SW480 (cell line): ENCODE measurements around the gene SH3RF1.
"Not testable (repeated sequence)": the region's sequence is repeated elsewhere in the genome, so short reads cannot be mapped to it uniquely, and the experiment has no call there.

ENCODE experiments used
- DNase-seq: peaks from one replicate; pipeline ENCODE4 v3.0.0-alpha.2; 2016; ENCODE audit warnings: low spot score

Gene SH3RF1

GRCh38 chr4:169200361-169201030 is 70.3 kb downstream of the SH3RF1 start:
- no peak for DNase-seq

DNA sequence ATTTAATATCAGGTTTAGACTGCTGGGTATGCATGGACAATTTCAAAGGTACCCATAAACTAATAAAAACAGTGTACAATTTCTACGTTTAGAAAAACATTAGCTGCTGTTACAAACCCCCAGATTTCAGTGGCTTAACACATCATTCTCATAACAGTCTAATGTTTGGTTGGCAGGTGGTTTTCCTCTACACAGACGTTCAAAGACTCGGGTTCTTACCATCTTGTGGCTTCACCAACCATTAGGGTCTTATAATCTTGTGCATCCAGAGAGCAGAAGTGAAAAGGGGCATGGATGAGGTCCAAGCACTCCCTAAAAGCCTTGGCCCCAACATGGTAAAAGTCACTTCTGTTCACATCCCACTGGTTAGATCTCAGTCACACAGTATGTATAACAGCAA is 71.6 kb downstream of the SH3RF1 start:
- no peak for DNase-seq

GRCh38 chr4:169198167-169198566 is 72.6 kb downstream of the SH3RF1 start:
- DNase-seq, result no peak

DNA sequence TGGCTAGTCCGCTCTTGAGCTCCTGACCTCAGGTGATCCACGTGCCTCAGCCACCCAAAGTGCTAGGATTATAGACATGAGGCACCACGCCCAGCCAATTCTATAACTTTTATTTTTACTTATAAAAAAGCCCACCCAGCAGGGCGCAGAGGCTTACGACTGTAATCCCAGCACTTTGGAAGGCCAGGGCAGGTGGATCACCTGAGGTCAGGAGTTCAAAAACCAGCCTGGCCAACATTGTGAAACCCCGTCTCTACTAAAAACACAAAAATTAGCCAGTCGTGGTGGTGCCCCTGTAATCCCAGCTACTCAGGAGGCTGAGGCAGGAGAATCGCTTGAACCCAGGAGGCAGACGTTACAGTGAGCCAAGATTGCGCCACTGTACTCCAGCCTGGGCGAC is 73.5 kb downstream of the SH3RF1 start:
- DNase-seq, result not testable (repeated sequence)

- no peak for DNase-seq
These were observed 75.7 kb downstream of the SH3RF1 start for GRCh38 chr4:169195032-169195431.

DNA sequence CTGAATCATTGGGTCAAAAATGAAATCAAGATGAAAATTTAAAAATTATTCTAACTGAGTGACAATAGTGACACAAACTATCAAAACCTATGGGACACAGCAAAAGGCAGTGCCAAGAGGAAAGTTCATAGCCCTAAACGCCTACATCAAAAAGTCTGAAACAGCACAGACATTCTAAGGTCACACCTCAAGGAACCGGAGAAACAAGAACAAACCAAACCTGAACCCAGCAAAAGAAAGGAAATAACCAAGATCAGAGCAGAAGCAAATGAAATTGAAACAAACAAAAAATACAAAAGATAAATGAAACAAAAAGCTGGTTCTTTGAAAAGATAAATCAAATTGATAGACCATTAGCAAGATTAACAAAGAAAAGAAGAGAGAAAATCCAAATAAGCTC is 80.8 kb downstream of the SH3RF1 start:
- DNase-seq, result not testable (repeated sequence)

DNA sequence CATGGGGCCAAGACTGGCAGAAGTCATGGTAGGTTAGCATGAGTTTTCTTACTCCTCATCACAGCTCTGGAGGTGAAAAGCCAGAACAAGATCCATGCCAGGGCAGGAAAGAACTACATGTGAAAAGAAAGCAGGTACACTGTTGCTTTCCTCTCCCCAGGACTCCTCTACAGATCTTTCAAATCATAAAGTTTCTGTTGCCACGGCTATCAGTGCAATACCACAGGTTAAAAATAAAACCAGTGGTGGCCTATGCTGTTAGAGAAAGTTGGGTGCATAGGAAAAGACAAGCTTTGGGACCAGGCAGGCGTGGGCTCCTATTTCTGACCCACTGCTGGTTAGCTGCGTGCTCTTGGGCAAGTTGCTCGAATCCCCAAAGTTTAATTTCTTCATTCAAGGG is 81.4 kb downstream of the SH3RF1 start:
- no peak for DNase-seq

- DNase-seq, result no peak
These were observed 82.6 kb downstream of the SH3RF1 start for GRCh38 chr4:169188204-169188603.

- no peak for DNase-seq
These were observed 85.4 kb downstream of the SH3RF1 start for GRCh38 chr4:169185133-169185956.

DNA sequence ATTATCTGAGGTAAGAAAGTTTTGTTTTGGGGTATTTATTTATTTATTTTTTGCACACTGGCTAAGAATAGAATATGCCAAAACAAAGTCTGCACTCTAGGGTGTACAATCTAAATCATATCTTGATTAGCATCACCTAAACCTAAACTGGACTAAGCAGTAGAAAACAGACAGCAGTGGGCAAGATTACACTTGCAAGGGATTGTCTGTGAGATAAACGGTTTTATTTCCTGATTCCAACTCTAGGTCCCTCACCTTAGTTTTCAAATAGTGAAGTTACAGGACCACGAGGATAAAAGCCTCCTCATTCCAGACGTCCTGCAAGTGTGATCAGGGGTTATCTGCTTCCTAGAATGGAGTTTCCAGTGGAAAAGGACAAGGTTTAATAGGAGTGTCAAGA is 86.1 kb downstream of the SH3RF1 start:
- no peak for DNase-seq

DNA sequence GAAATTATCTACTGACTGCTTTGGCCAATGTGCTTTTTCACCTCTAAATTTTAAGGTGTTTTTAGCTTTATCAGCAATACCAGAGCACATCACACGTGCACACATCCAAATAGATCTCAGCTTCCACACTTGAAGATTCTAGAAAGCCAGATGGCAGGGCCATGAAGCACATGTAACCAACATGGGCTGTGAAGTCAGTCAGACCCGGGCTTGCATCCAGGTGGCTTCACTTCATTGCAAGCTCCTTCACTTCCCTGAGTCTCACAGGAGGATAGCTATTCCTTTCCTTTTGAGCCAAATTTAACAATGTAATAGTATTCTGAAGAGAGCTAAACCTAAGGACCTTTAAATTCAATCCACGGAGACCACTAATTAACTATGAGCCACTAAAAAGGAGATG is 86.5 kb downstream of the SH3RF1 start:
- DNase-seq, result no peak

DNA sequence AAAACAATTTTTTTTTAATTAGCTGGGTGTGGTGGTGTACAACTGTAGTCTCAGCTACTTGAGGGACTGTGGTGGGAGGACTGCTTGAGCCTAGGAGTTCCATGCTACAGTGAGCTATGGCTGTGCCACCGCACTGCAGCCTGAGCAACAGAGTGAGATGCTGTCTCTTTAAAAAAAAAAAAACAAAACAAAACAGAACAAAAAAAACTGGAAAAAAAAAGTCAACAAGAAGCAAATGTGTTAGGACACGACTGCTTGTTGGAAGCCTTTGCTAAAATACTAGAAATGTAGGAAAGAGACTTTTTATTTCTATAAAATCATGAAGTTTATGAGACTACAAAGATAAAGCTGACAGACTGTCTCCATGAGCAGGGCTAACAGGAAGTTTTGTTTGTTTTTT is 87.2 kb downstream of the SH3RF1 start:
- DNase-seq, result no peak

DNA sequence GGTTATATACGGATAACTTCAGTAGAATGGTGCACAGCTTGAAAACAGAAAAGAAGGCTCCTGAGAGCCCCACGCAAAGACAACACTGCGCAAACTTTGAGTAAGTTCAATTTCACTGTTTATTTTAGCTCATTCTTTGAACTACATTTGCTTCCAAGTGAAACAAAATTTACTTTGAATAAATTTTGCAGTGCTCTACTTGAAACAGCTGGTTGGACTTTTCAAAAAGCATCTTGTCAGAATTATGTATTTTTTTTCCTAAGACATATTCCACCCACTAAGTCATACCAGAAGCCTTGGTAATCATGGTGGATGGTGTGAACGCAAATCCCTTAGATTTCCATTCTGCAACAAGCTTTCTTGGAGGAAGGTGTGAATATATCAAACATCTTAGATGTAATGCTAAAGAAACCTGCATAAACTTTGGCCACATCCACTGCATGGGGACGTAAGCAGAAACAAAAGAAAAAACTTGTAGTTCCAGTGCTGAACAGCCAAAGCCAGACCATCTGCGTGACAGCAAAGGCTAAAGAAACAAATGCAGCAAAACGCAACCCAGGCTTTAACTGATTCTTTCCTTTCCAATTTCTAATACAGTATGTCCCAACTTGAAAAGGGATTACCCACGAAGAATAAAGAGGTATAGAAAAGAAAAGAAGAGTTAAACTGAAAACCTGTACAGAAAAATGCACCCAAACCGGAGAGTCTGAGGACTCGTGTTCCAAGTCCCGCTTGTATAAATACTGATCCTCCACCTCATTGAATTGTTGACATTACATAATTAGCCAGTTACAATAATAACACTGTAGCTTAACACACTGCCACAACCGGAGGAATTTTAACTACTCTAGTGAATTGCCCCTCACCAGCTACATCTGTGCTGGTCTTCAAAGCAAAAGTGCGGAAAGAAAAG is 90.9 kb downstream of the SH3RF1 start:
- DNase-seq, result no peak

DNA sequence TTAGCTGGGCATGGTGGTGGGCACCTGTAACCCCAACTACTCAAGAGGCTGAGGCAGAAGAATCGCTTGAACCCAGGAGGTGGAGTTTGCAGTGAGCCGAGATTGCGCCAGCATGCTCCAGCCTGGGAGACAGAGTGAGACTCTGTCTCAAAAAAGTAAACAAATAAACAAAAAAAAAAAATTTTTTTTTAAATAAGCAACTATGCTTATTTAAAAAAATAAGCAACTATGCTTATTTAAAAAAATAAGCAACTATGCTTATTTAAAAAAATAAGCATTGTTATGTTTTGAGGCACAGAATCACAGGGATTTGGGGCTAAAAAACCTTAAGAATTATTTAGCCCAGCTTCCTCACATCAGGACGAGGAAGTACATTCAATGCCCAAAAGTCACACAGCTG is 92.7 kb downstream of the SH3RF1 start:
- DNase-seq, result not testable (repeated sequence)

DNA sequence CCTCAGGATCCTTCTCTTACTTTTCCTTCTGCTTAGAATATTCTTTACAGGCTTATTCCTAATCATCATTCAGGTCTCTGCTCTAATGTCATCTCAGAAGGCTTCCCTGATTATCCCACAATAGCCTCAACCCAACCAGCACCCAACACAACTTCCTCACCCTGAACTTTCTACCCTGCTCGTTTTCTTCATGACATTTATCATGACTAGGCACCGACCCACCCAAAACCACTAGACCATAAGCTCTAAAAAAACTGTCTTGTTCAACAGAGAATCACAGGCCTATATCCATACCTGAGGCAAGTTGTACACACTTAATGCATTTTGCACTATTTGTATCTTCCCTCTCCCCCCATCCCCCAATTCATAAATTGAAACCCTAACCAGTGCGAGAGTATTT is 95.3 kb downstream of the SH3RF1 start:
- DNase-seq, result no peak

DNA sequence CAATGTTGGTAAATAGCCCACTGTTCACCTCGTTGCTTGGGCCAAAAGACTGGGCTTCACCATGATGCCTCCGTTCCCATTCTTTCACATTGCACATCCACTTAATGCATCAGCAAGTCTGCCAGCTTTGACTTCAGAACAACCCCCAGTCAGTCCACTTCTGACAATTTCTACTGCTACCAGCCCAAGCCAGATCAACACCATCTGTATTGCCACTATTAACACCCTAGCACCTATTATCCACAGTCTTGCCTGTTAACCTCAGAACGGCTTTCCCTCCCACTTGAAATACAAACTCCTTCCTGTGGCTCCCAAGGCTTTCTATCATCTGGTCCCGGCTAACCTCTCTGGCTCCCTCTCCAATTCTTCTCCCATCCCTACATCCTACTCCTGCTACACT is 95.7 kb downstream of the SH3RF1 start:
- DNase-seq, result no peak

GRCh38 chr4:169174247-169174646 is 96.5 kb downstream of the SH3RF1 start:
- peak; percentile 16 for DNase-seq

GRCh38 chr4:169167957-169168858 is 102.5 kb downstream of the SH3RF1 start:
- no peak for DNase-seq

DNA sequence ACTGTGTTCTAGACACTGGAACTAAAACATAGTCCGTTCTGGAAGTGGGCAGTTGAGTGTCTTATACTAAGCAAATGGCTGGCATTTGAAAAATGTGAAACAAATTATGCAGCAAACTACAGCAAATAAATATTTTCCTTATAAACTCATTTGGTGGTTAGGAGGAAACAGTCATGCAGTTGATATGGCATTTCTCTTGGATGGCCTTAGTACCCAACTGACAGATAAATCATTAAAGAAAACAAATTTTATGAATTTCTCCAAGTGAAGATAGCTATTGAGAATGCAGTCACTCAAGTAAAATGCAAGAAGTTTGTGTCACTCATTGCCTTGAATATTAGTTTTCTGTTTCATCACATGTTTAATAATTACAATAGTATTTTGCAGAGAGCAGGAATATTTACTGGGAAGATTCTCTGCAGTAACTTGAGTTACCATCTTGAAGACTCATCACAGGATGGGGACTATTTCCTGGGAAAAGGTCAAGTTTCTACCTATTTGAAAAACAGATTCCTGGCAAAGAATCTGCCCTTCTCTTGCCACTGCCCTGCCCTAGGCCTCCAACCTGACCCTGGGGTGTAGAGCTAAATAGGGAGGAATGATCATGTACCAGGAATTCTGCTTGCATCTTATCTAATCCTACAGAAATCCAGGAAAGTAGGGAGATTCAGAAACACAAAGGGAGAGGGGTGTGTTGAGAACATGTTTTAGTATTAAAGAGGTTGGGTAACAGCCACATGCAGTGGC is 105.9 kb downstream of the SH3RF1 start:
- DNase-seq, result no peak

DNA sequence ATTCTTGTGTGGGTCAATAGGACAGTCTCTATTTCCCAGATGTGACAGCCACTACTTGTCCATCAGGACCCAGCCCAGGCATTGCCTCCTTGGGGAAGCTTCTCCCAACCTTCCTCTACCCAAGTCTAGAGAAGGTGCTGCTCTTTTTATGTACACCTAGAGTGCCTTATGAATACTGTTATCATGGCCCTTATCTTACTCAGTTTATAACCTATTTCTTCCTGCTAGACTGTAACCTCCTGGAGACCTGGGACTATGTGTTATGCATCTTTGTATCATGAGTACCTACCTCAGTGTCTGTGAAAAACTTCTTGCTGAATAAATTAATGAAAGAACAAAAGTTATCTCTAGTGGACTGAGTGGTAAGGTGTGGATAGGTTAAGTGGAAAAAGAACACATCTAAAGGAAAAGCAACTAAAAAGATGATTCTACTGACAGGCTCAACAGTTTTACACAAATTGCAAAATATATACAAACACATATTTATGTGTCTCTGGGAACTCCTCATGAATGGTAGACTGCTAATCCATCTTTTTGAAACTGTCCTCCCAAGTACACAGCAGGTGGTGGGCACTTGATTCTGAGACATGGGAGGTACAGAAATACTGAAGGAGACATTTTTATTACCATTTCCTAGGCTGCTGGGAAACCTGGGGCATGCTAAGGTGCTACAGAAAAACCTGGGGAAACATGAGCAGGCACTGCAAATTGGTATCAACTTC is 106.6 kb downstream of the SH3RF1 start:
- DNase-seq, result no peak
